Measurements from ENCODE around the gene GLT8D2.

GLT8D2 gene

DNA sequence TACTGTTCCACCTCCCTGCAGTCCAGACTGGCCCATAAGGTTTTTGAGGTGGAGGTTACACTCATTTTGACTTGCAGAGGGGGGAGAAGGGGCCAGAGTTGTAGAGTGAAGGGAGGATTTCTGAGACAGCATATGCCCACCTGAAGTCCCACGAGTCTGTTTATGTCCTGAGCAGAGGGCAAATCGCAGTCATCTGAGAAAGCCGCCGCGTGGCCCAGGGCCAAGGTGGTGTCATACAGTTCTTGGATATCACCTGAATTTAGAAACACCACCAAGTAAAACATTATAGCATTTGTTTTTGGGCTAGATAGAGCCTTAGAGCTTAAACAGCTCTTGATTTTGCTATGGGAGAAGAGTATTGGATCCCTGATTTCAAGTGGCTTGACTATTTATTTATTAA, 53.4 kb downstream of the GLT8D2 start:
- H3K27ac ChIP-seq (replicated peaks): no peak overlapping the region
- no peaks in the 10 kb centered on the region for H3K27me3 ChIP-seq (ENCODE audit: insufficient read depth, poor library complexity, severe bottlenecking)
- DNase-seq (ENCODE audit: low read depth in 1 of 2, low spot score in 1 of 2): no peak
- TF ChIP-seq SPI1 (IDR thresholded peaks at IDR 0.05; ENCODE audit: borderline replicate concordance, low read depth) (no peak), GABPA (IDR thresholded peaks at IDR 0.05; ENCODE audit: low read depth) (no peak), POLR2AphosphoS5 (IDR thresholded peaks at IDR 0.05; ENCODE audit: low read depth) (no peak)
- TF ChIP-seq, protein P1, sequence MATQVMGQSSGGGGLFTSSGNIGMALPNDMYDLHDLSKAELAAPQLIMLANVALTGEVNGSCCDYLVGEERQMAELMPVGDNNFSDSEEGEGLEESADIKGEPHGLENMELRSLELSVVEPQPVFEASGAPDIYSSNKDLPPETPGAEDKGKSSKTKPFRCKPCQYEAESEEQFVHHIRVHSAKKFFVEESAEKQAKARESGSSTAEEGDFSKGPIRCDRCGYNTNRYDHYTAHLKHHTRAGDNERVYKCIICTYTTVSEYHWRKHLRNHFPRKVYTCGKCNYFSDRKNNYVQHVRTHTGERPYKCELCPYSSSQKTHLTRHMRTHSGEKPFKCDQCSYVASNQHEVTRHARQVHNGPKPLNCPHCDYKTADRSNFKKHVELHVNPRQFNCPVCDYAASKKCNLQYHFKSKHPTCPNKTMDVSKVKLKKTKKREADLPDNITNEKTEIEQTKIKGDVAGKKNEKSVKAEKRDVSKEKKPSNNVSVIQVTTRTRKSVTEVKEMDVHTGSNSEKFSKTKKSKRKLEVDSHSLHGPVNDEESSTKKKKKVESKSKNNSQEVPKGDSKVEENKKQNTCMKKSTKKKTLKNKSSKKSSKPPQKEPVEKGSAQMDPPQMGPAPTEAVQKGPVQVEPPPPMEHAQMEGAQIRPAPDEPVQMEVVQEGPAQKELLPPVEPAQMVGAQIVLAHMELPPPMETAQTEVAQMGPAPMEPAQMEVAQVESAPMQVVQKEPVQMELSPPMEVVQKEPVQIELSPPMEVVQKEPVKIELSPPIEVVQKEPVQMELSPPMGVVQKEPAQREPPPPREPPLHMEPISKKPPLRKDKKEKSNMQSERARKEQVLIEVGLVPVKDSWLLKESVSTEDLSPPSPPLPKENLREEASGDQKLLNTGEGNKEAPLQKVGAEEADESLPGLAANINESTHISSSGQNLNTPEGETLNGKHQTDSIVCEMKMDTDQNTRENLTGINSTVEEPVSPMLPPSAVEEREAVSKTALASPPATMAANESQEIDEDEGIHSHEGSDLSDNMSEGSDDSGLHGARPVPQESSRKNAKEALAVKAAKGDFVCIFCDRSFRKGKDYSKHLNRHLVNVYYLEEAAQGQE (IDR thresholded peaks at IDR 0.05; ENCODE audit: insufficient replicate concordance, low read depth): no peak
- TF ChIP-seq, protein P2, sequence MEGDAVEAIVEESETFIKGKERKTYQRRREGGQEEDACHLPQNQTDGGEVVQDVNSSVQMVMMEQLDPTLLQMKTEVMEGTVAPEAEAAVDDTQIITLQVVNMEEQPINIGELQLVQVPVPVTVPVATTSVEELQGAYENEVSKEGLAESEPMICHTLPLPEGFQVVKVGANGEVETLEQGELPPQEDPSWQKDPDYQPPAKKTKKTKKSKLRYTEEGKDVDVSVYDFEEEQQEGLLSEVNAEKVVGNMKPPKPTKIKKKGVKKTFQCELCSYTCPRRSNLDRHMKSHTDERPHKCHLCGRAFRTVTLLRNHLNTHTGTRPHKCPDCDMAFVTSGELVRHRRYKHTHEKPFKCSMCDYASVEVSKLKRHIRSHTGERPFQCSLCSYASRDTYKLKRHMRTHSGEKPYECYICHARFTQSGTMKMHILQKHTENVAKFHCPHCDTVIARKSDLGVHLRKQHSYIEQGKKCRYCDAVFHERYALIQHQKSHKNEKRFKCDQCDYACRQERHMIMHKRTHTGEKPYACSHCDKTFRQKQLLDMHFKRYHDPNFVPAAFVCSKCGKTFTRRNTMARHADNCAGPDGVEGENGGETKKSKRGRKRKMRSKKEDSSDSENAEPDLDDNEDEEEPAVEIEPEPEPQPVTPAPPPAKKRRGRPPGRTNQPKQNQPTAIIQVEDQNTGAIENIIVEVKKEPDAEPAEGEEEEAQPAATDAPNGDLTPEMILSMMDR (IDR thresholded peaks at IDR 0.05; ENCODE audit: insufficient read depth, low read length): no peak
- no peak overlapping the region for H3K4me3 ChIP-seq (replicated peaks; ENCODE audit: insufficient read depth, low read length)

DNA sequence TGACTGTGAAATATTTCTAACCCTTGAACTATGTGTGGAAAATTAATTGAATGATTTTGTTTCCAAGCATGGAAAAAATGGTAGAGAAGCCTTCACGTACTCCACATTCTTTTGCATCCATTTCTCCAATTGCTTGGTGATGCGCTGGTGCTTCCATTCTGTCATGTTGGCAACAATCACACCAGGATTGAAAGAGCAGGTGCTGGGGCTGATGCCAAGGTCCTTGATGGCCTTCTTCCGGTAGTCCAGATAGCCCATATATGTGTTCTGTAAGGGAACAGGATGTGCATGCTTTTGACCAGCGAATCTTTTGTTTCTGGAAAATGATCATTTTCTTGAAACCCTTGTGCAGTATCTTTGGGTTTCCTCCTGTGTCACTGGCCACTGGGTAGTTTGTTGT, 55.8 kb downstream of the GLT8D2 start:
- Histone ChIP-seq H3K4me3 (replicated peaks; ENCODE audit: insufficient read depth, low read length) (no peak overlapping the region), H3K27ac (replicated peaks) (no peak overlapping the region), H3K27me3 (ENCODE audit: insufficient read depth, poor library complexity, severe bottlenecking) (no peaks in the 10 kb centered on the region)
- DNase-seq (ENCODE audit: low read depth in 1 of 2, low spot score in 1 of 2): no peak
- TF ChIP-seq POLR2AphosphoS5 (IDR thresholded peaks at IDR 0.05; ENCODE audit: low read depth): no peak
- no peak for TF ChIP-seq SPI1 (IDR thresholded peaks at IDR 0.05; ENCODE audit: borderline replicate concordance, low read depth)
- no peak for TF ChIP-seq GABPA (IDR thresholded peaks at IDR 0.05; ENCODE audit: low read depth)

DNA sequence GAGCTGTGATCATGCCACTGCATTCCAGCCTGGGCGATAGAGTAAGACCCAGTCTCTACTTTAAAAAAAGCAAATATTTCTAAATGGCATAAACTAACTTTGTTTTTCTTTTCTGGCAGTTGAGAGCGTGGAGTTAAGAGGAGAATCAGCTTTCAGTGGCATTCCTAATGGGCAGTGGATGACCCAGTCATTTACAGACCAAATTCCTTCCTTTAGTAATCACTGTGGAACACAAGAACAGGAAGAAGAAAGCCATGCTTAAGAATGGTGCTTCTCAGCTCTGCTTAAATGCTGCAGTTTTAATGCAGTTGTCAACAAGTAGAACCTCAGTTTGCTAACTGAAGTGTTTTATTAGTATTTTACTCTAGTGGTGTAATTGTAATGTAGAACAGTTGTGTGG, 63.2 kb downstream of the GLT8D2 start:
- Histone ChIP-seq H3K27me3 (ENCODE audit: insufficient read depth, poor library complexity, severe bottlenecking) (no peaks in the 10 kb centered on the region), H3K27ac (replicated peaks) (no peak overlapping the region), H3K4me3 (replicated peaks; ENCODE audit: insufficient read depth, low read length) (no peak overlapping the region)
- no peak for TF ChIP-seq POLR2AphosphoS5 (IDR thresholded peaks at IDR 0.05; ENCODE audit: low read depth)
- no peak for DNase-seq (ENCODE audit: low read depth in 1 of 2, low spot score in 1 of 2)

DNA sequence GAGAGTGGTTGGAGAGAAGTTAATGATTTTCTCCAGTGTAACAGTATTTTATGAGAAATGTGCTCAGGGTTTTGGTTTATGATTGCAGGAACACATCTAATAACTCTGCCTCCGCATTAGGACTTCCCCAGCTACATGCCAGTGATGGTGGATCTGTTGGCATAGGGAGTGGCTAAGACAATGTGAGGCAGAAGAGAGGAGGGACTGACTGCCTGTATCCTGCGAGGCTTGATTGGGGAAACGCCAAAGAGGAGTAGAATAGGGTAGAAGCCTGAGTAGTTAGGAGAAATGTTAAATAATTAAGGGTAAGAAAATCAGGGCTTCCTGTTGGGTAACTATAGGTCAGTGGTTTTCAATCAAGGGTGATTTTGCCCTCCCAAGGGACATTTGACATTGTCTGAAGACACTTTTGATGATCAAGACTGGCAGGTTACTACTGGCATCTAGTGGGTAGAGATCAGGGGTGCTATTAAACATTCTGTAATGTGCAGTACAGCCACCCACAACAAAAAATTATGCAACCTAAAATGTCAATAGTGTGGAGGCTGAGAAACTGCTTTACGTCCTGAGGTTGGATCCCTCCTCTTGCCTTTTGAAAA, 71.5 kb downstream of the GLT8D2 start:
- H3K27me3 ChIP-seq (ENCODE audit: insufficient read depth, poor library complexity, severe bottlenecking): no peaks in the 10 kb centered on the region
- no peak for DNase-seq (ENCODE audit: low read depth in 1 of 2, low spot score in 1 of 2)
- H3K27ac ChIP-seq (replicated peaks): no peak overlapping the region
- TF ChIP-seq, protein P1 (IDR thresholded peaks at IDR 0.05; ENCODE audit: insufficient replicate concordance, low read depth): no peak
- TF ChIP-seq POLR2AphosphoS5 (IDR thresholded peaks at IDR 0.05; ENCODE audit: low read depth) (no peak), GABPA (IDR thresholded peaks at IDR 0.05; ENCODE audit: low read depth) (no peak), SPI1 (IDR thresholded peaks at IDR 0.05; ENCODE audit: borderline replicate concordance, low read depth) (no peak)
- TF ChIP-seq, protein P2 (IDR thresholded peaks at IDR 0.05; ENCODE audit: insufficient read depth, low read length): no peak
- no peak overlapping the region for H3K4me3 ChIP-seq (replicated peaks; ENCODE audit: insufficient read depth, low read length)

DNA sequence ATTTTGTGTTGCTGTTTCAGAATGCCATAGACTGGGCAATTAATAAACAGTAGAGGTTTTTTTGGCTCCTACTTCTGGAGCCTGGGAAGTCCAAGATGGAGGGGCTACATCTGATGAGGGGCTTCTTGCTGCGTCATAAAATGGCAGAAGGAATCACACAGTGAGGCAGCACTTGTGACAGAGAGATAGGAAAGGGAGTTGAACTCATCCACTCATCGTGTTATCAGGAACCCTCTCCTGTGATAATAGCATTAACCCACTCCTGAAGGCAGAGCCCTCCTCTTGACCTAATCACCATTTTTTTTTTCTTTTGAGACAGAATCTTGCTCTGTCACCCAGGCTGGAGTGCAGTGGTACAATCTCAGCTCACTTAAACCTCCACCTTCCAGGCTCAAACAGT, 74.6 kb downstream of the GLT8D2 start:
- H3K27me3 ChIP-seq (ENCODE audit: insufficient read depth, poor library complexity, severe bottlenecking): no peaks in the 10 kb centered on the region
- DNase-seq (ENCODE audit: low read depth in 1 of 2, low spot score in 1 of 2): no peak
- TF ChIP-seq POLR2AphosphoS5 (IDR thresholded peaks at IDR 0.05; ENCODE audit: low read depth): no peak
- TF ChIP-seq, protein P1 (IDR thresholded peaks at IDR 0.05; ENCODE audit: insufficient replicate concordance, low read depth): no peak
- TF ChIP-seq SPI1 (IDR thresholded peaks at IDR 0.05; ENCODE audit: borderline replicate concordance, low read depth): no peak
- TF ChIP-seq, protein P2 (IDR thresholded peaks at IDR 0.05; ENCODE audit: insufficient read depth, low read length): no peak
- no peak for TF ChIP-seq GABPA (IDR thresholded peaks at IDR 0.05; ENCODE audit: low read depth)
- H3K4me3 ChIP-seq (replicated peaks; ENCODE audit: insufficient read depth, low read length): no peak overlapping the region
- H3K27ac ChIP-seq (replicated peaks): no peak overlapping the region
